Measurements from ENCODE around the gene DYSF. TPM values are rescaled to one million over a fixed set of nuclear protein-coding genes. Genes with fewer than 3 reads are reported as not detected.

The DYSF gene
- total RNA-seq, 2 donors from 2014 or later: 0.71 TPM; not detected in 1

DNA sequence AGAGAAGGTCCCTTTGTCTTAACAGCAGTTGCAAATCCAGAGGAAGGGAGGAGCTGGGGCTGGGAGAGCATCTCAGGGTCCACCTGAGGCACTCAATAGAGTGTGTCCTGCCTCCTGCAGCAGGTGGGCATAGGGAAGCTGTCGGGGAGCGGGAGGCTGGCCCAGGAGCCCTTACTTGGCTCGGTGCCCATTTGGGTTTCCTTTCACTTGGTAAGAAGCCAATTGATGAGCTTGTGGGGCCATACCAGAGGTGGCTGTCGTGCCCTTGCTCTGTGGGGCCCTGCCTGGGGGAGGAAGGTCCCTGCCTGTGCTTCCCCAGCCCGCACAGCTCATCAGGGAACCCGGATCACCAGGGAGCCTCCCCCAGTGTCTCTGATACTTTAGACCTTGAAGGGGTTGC is 229.7 kb downstream of the DYSF start:
- H3K4me1 Mint-ChIP-seq: no peaks in the 10 kb centered on the region
- H3K36me3 Mint-ChIP-seq (ENCODE audit: low read depth): no peaks in the 10 kb centered on the region
- H3K27ac Mint-ChIP-seq: no peak overlapping the region
- ATAC-seq (replicated peaks): no peak
- no peaks in the 10 kb centered on the region for H3K9me3 Mint-ChIP-seq
- H3K27me3 Mint-ChIP-seq: peaks cover 7% of the 10 kb centered on the region
- H3K4me3 Mint-ChIP-seq: no peak overlapping the region

GRCh38 chr2:71683666-71684065 is 230.3 kb downstream of the DYSF start:
- ATAC-seq (replicated peaks): no peak
- H3K27me3 Mint-ChIP-seq: peaks cover 2% of the 10 kb centered on the region

GRCh38 chr2:71684226-71685072 is 231.1 kb downstream of the DYSF start:
- no peak overlapping the region for H3K4me3 Mint-ChIP-seq
- no peaks in the 10 kb centered on the region for H3K27me3 Mint-ChIP-seq
- no peak overlapping the region for H3K27ac Mint-ChIP-seq
- no peak for ATAC-seq (replicated peaks)
- H3K36me3 Mint-ChIP-seq (ENCODE audit: low read depth): no peaks in the 10 kb centered on the region
- no peaks in the 10 kb centered on the region for H3K9me3 Mint-ChIP-seq
- H3K4me1 Mint-ChIP-seq: no peaks in the 10 kb centered on the region

More at GRCh38 chr2:71683666-71684065, 230.3 kb downstream of the DYSF start:
- Mint-ChIP-seq H3K36me3 (ENCODE audit: low read depth) (no peaks in the 10 kb centered on the region), H3K27ac (no peak overlapping the region), H3K4me1 (no peaks in the 10 kb centered on the region), H3K9me3 (no peaks in the 10 kb centered on the region), H3K4me3 (no peak overlapping the region)

- no peak overlapping the region for H3K27ac Mint-ChIP-seq
- H3K9me3 Mint-ChIP-seq: no peaks in the 10 kb centered on the region
- no peaks in the 10 kb centered on the region for H3K4me1 Mint-ChIP-seq
- H3K36me3 Mint-ChIP-seq (ENCODE audit: low read depth): no peaks in the 10 kb centered on the region
- no peak overlapping the region for H3K4me3 Mint-ChIP-seq
- no peak for ATAC-seq (replicated peaks)
- H3K27me3 Mint-ChIP-seq: no peaks in the 10 kb centered on the region
Measured at GRCh38 chr2:71685073-71685848, 231.9 kb downstream of the DYSF start.

DNA sequence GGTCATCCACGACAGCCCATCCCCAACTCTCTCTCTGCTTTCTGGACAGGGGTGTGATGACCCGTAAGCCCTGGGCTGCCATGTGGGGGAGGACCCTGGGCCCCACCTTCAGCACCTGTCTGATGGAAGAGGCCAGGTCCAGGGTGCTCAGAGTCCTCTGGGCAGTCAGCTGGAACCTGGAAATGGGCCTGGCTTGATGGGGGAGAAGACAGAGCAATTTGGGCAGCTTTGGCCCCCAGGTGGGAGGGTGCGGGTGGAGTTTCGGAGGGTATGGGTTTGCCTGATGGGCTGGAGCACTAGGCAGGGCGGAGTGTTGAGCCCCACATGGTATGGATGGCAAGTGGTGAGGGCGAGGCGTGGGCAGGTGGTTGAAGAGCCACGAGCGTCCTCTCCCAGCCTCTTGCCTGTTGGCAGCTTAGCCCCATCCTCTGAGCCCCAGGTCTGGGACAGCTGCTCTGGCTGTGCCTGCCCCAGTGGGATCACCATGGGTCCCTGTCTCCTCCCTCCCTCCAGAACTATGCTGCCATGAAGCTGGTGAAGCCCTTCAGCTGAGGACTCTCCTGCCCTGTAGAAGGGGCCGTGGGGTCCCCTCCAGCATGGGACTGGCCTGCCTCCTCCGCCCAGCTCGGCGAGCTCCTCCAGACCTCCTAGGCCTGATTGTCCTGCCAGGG is 232.7 kb downstream of the DYSF start:
- no peaks in the 10 kb centered on the region for H3K9me3 Mint-ChIP-seq
- H3K27ac Mint-ChIP-seq: no peak overlapping the region
- H3K4me1 Mint-ChIP-seq: no peaks in the 10 kb centered on the region
- no peaks in the 10 kb centered on the region for H3K36me3 Mint-ChIP-seq (ENCODE audit: low read depth)
- ATAC-seq (replicated peaks): peak; percentile 19
- H3K4me3 Mint-ChIP-seq: no peak overlapping the region
- H3K27me3 Mint-ChIP-seq: no peaks in the 10 kb centered on the region

DNA sequence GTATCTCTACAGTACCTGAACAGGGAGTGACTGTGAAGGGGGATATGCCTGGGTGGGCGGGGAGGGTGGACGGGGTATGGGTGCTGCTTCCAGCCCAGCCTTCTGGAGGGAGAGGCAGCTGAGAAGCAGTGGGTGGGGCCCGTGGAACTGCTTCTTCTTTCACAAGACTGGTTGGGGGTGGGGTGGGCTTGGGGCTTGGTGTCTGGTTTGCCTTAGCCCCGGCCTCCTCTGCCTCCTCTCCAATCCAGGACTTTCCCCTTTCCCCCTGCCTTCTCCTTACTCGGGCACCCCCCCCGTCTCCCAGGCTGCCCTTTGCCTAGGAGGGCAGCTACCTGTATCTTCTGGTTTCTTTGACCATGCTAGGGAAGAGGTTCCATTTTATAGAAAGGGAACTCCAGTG is 233.4 kb downstream of the DYSF start:
- Mint-ChIP-seq H3K4me3 (no peak overlapping the region), H3K27me3 (no peaks in the 10 kb centered on the region), H3K27ac (no peak overlapping the region), H3K4me1 (no peaks in the 10 kb centered on the region), H3K36me3 (ENCODE audit: low read depth) (no peaks in the 10 kb centered on the region), H3K9me3 (no peaks in the 10 kb centered on the region)
- no peak for ATAC-seq (replicated peaks)

DNA sequence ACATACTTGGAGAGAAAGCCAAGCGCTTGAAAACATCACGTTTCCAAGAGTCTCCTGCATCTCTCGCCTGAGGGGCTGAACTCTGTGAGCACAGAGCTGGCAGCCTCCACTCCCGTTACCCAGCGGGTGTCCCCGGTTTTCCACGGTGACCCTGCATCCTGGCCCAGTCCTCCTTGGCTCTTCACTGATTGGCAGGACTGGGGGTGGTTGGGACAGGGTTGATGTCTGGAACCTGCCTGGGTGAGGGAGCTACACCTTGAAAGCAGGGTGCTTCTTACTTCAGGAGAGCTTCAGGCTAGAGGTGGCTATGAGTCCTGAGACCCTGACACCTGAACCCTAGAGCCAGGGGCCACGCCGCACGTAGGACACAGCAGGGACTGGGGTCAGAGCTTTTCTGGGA is 234.1 kb downstream of the DYSF start:
- H3K9me3 Mint-ChIP-seq: no peaks in the 10 kb centered on the region
- no peak overlapping the region for H3K4me3 Mint-ChIP-seq
- no peaks in the 10 kb centered on the region for H3K4me1 Mint-ChIP-seq
- H3K36me3 Mint-ChIP-seq (ENCODE audit: low read depth): no peaks in the 10 kb centered on the region
- H3K27me3 Mint-ChIP-seq: no peaks in the 10 kb centered on the region
- ATAC-seq (replicated peaks): no peak
- H3K27ac Mint-ChIP-seq: no peak overlapping the region

GRCh38 chr2:71688530-71688929 is 235.2 kb downstream of the DYSF start:
- Mint-ChIP-seq H3K36me3 (ENCODE audit: low read depth) (no peaks in the 10 kb centered on the region), H3K27ac (no peak overlapping the region), H3K27me3 (no peaks in the 10 kb centered on the region), H3K9me3 (no peaks in the 10 kb centered on the region), H3K4me1 (no peaks in the 10 kb centered on the region), H3K4me3 (no peak overlapping the region)
- no peak for ATAC-seq (replicated peaks)

DNA sequence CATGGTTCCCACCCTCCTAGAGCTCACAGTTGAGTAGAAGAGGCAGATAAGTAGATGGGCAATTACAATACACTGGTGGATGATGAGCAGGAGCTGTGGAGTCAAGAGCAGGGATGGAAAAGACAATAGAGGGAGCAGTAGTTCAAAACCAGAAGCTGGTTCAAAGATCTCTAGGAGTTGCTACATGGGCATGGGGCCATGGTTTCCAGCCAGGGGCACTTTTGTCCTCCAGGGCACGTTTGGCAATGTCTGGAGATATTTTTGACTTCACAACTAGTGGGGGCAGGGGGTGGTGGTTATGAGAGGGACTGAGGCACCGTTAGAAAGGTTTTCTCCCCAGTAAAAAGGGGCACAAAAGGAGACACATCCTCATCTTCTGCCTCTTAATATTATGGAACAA is 236.0 kb downstream of the DYSF start:
- Mint-ChIP-seq H3K4me1 (no peaks in the 10 kb centered on the region), H3K27ac (no peak overlapping the region), H3K9me3 (no peaks in the 10 kb centered on the region), H3K36me3 (ENCODE audit: low read depth) (no peaks in the 10 kb centered on the region), H3K27me3 (no peaks in the 10 kb centered on the region), H3K4me3 (no peak overlapping the region)
- no peak for ATAC-seq (replicated peaks)

GRCh38 chr2:71689968-71690834 is 236.8 kb downstream of the DYSF start:
- peaks cover 4% of the 10 kb centered on the region for H3K27me3 Mint-ChIP-seq
- no peak overlapping the region for H3K27ac Mint-ChIP-seq
- no peaks in the 10 kb centered on the region for H3K4me1 Mint-ChIP-seq
- H3K36me3 Mint-ChIP-seq (ENCODE audit: low read depth): no peaks in the 10 kb centered on the region
- H3K4me3 Mint-ChIP-seq: no peak overlapping the region
- no peaks in the 10 kb centered on the region for H3K9me3 Mint-ChIP-seq
- ATAC-seq (replicated peaks): no peak

DNA sequence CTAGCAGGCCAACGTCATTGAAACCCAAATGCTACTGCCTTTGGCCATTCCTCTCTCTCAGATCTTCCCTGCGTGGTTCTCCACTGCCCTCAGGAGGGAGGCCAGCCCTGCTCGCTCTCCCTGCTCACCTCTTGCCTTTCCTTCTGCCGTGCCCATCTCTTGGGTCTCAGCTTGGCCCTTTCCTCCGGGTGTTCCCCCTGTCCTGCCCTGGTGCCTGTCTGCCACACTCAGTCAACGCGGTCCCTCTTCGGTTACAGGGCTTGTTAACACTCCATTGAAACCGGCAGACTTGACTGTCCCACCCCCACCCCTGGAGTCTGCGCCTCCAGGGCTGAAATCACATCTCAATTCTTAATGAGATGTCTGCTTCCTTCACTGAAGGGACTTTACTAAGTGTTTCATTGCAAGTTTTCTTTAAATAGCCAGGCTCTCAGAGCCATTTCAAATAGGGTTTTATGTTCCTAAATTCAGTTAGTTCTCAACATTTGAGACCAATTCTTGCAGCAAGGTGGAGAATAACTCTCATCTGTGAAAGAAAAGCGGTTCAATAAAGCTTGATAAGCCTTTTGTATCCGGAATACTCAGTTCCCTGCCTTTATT is 237.6 kb downstream of the DYSF start:
- H3K4me1 Mint-ChIP-seq: no peaks in the 10 kb centered on the region
- peaks cover 4% of the 10 kb centered on the region for H3K27me3 Mint-ChIP-seq
- ATAC-seq (replicated peaks): no peak
- H3K9me3 Mint-ChIP-seq: no peaks in the 10 kb centered on the region
- H3K36me3 Mint-ChIP-seq (ENCODE audit: low read depth): no peaks in the 10 kb centered on the region
- no peak overlapping the region for H3K4me3 Mint-ChIP-seq
- H3K27ac Mint-ChIP-seq: no peak overlapping the region

DNA sequence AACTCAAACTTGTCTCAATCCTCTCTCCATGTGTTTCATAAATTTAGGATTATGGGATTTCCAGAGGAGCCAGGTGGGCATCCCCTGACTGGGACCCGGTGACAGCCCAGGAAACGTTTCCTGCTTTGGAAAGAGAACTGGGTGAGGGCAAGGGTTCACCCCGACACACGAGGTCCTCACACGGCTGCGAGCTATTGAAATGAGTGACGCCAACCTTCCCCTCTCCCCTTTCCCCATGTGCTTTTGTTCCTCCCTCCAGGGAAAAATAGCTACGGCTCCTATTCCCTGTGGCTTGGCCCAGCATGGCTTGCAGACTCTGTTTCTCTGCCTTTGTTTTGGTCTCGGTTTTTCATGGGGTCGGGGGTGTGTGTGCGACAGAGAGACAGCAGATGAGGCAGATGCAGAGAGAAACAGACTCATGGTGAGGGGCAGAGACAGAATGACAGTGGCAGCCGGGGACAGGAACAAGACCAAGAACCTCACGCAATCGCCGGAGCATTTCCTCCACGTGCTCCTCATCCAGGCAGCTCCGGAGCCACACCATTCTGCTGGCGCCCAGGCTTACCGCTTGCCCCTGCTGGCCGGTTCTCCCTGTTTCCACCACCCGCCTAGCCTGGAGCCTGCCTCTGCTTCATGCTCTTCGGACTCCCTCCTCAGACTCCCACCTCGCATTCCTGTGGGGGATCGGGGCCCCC is 238.5 kb downstream of the DYSF start:
- no peak for ATAC-seq (replicated peaks)
- Mint-ChIP-seq H3K4me3 (no peak overlapping the region), H3K4me1 (no peaks in the 10 kb centered on the region), H3K27ac (no peak overlapping the region), H3K27me3 (peaks cover 4% of the 10 kb centered on the region), H3K9me3 (no peaks in the 10 kb centered on the region), H3K36me3 (ENCODE audit: low read depth) (no peaks in the 10 kb centered on the region)

DNA sequence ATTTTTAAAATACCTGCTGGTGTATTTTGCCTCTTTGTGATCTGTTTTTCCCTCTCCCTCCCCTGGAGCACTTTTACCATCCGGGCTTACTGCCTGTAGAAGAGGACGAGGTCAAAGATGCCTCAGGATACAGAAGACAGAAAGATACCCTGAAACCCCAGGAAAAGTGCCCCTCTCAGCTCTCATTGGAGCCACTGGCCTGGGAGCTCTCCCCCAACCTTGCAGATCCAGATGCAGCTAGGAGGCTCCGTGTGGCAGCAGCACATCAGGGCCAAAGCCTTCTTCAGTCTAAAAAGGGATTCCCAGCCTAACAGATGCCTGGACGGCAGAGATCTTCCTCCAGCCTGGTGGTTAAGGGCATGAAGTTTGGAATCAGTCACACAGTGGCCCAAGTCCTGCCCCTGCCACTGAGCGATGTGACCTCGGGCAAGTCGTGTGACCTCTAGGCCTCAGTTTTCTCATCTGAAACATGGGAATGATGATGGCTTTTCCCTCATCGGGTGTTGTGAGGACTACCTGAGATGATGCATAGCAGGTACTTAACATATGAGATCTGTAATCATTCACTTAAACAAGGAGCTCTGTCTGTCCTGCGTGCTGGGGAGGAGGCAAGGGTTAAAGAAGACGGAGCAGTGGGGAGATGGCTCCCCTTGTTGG is 239.4 kb downstream of the DYSF start:
- H3K27me3 Mint-ChIP-seq: peaks cover 4% of the 10 kb centered on the region
- ATAC-seq (replicated peaks): no peak
- no peaks in the 10 kb centered on the region for H3K36me3 Mint-ChIP-seq (ENCODE audit: low read depth)
- no peaks in the 10 kb centered on the region for H3K9me3 Mint-ChIP-seq
- no peaks in the 10 kb centered on the region for H3K4me1 Mint-ChIP-seq
- no peak overlapping the region for H3K4me3 Mint-ChIP-seq
- no peak overlapping the region for H3K27ac Mint-ChIP-seq
